Measurements from ENCODE around the gene C11orf54.

The C11orf54 gene

GRCh38 chr11:93697611-93698010 is 43.9 kb upstream of the C11orf54 start:
- Histone ChIP-seq H3K36me3 (ENCODE audit: insufficient read depth, low read length) (peaks cover 76% of the 10 kb centered on the region; the same call in 1 of the 2 replicates), H3K4me3 (ENCODE audit: low read length, poor library complexity, severe bottlenecking) (no peak overlapping the region), H2AFZ (ENCODE audit: low read length) (no peak overlapping the region), H4K20me1 (ENCODE audit: insufficient read depth, low read length, poor library complexity, severe bottlenecking) (no peaks in the 10 kb centered on the region), H3K9me2 (replicated peaks; ENCODE audit: low read depth, low read length) (no peaks in the 10 kb centered on the region), H3K79me2 (ENCODE audit: insufficient read depth, low read length) (no peaks in the 10 kb centered on the region), H3F3A (ENCODE audit: low read depth) (no peaks in the 10 kb centered on the region), H3K9ac (ENCODE audit: low read depth, low read length, poor library complexity, severe bottlenecking) (no peak overlapping the region), H3K27me3 (ENCODE audit: insufficient read depth, low read length, poor library complexity, severe bottlenecking) (no peaks in the 10 kb centered on the region), H3K9me3 (ENCODE audit: insufficient read depth, low read depth, low read length) (no peaks in the 10 kb centered on the region), H3K4me1 (ENCODE audit: insufficient read depth, low read length, poor library complexity, severe bottlenecking) (no peaks in the 10 kb centered on the region), H3K4me2 (ENCODE audit: low read depth, low read length, poor library complexity, severe bottlenecking) (no peak overlapping the region)
- no peak for TF ChIP-seq EZH2phosphoT487 (IDR thresholded peaks at IDR 0.05; ENCODE audit: borderline replicate concordance)
- TF ChIP-seq CTCF (conservative IDR thresholded peaks at IDR 0.05; ENCODE audit: low read length) = no peak

GRCh38 chr11:93700830-93701229 is 40.6 kb upstream of the C11orf54 start:
- Histone ChIP-seq H3K4me1 (ENCODE audit: insufficient read depth, low read length, poor library complexity, severe bottlenecking) (no peaks in the 10 kb centered on the region), H2AFZ (ENCODE audit: low read length) (no peak overlapping the region), H3K9me3 (ENCODE audit: insufficient read depth, low read depth, low read length) (no peaks in the 10 kb centered on the region), H3K4me2 (ENCODE audit: low read depth, low read length, poor library complexity, severe bottlenecking) (no peak overlapping the region), H3K36me3 (ENCODE audit: insufficient read depth, low read length) (peaks cover 69% of the 10 kb centered on the region; the same call in 1 of the 2 replicates), H3K9me2 (replicated peaks; ENCODE audit: low read depth, low read length) (no peaks in the 10 kb centered on the region), H3K79me2 (ENCODE audit: insufficient read depth, low read length) (no peaks in the 10 kb centered on the region), H3K9ac (ENCODE audit: low read depth, low read length, poor library complexity, severe bottlenecking) (no peak overlapping the region), H3K27me3 (ENCODE audit: insufficient read depth, low read length, poor library complexity, severe bottlenecking) (no peaks in the 10 kb centered on the region), H4K20me1 (ENCODE audit: insufficient read depth, low read length, poor library complexity, severe bottlenecking) (peaks cover 3% of the 10 kb centered on the region), H3K4me3 (ENCODE audit: low read length, poor library complexity, severe bottlenecking) (no peak overlapping the region), H3F3A (ENCODE audit: low read depth) (no peaks in the 10 kb centered on the region)
- TF ChIP-seq CTCF (conservative IDR thresholded peaks at IDR 0.05; ENCODE audit: low read length) (no peak), EZH2phosphoT487 (IDR thresholded peaks at IDR 0.05; ENCODE audit: borderline replicate concordance) (no peak)

GRCh38 chr11:93704237-93704636 is 37.2 kb upstream of the C11orf54 start:
- peaks cover 67% of the 10 kb centered on the region; the same call in 1 of the 2 replicates for H3K36me3 ChIP-seq (ENCODE audit: insufficient read depth, low read length)
- no peaks in the 10 kb centered on the region for H3F3A ChIP-seq (ENCODE audit: low read depth)
- H3K4me1 ChIP-seq (ENCODE audit: insufficient read depth, low read length, poor library complexity, severe bottlenecking) = no peaks in the 10 kb centered on the region
- H3K9me3 ChIP-seq (ENCODE audit: insufficient read depth, low read depth, low read length) = no peaks in the 10 kb centered on the region
- no peaks in the 10 kb centered on the region for H3K9me2 ChIP-seq (replicated peaks; ENCODE audit: low read depth, low read length)
- TF ChIP-seq EZH2phosphoT487 (IDR thresholded peaks at IDR 0.05; ENCODE audit: borderline replicate concordance) (no peak), CTCF (conservative IDR thresholded peaks at IDR 0.05; ENCODE audit: low read length) (no peak; the same call in 1 of the 2 replicates)
- no peak overlapping the region for H3K9ac ChIP-seq (ENCODE audit: low read depth, low read length, poor library complexity, severe bottlenecking)
- peaks cover 3% of the 10 kb centered on the region for H4K20me1 ChIP-seq (ENCODE audit: insufficient read depth, low read length, poor library complexity, severe bottlenecking)
- H2AFZ ChIP-seq (ENCODE audit: low read length) = no peak overlapping the region
- H3K79me2 ChIP-seq (ENCODE audit: insufficient read depth, low read length) = no peaks in the 10 kb centered on the region
- H3K4me3 ChIP-seq (ENCODE audit: low read length, poor library complexity, severe bottlenecking) = no peak overlapping the region
- H3K27me3 ChIP-seq (ENCODE audit: insufficient read depth, low read length, poor library complexity, severe bottlenecking) = no peaks in the 10 kb centered on the region
- no peak overlapping the region for H3K4me2 ChIP-seq (ENCODE audit: low read depth, low read length, poor library complexity, severe bottlenecking)
